Keratinocyte (primary cell): ENCODE data around the gene STAG3.

Experiments used
- EZH2 ChIP-seq: IDR thresholded peaks from one replicate; pipeline ENCODE4 v1.6.1; 2012; ENCODE audit warnings: inconsistent platforms, mild to moderate bottlenecking, low read length, moderate library complexity
- TF ChIP-seq, protein P1 (sequence below), 3 experiments: IDR thresholded peaks in 1 of 3; conservative IDR thresholded peaks in 1 of 3; optimal IDR thresholded peaks in 1 of 3; 2 replicates in 2 of 3; 3 replicates in 1 of 3; pipeline versions ENCODE3 to v1.5.1; 2011; ENCODE audit warnings: low read length in 3 of 3, mild to moderate bottlenecking in 3 of 3, moderate library complexity in 2 of 3, control low read depth in 1 of 3, inconsistent platforms in 1 of 3; ENCODE audit not compliant: insufficient read depth in 2 of 3; ENCODE audit errors: extremely low read depth in 1 of 3

GRCh38 chr7:100171087-100171681 lies 6.5 kb upstream of the STAG3 start:
- TF ChIP-seq, protein P1, sequence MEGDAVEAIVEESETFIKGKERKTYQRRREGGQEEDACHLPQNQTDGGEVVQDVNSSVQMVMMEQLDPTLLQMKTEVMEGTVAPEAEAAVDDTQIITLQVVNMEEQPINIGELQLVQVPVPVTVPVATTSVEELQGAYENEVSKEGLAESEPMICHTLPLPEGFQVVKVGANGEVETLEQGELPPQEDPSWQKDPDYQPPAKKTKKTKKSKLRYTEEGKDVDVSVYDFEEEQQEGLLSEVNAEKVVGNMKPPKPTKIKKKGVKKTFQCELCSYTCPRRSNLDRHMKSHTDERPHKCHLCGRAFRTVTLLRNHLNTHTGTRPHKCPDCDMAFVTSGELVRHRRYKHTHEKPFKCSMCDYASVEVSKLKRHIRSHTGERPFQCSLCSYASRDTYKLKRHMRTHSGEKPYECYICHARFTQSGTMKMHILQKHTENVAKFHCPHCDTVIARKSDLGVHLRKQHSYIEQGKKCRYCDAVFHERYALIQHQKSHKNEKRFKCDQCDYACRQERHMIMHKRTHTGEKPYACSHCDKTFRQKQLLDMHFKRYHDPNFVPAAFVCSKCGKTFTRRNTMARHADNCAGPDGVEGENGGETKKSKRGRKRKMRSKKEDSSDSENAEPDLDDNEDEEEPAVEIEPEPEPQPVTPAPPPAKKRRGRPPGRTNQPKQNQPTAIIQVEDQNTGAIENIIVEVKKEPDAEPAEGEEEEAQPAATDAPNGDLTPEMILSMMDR (optimal IDR thresholded peaks at IDR 0.05 in 1 of 3, IDR thresholded peaks at IDR 0.05 in 1 of 3, conservative IDR thresholded peaks at IDR 0.05 in 1 of 3; ENCODE audit: extremely low read depth in 1 of 3, insufficient read depth in 2 of 3, low read length in 3 of 3): no peak
- TF ChIP-seq EZH2: no peak
